Activated T-cell treated with anti-CD3 and anti-CD28 coated beads, Interleukin-2, amount 50 U/mL, for 4 hours (primary cell): ENCODE data around the gene APRT. TPM values are rescaled to one million over a fixed set of nuclear protein-coding genes. Genes with fewer than 3 reads are reported as not detected.
"Not testable (repeated sequence)": the region's sequence is repeated elsewhere in the genome, so short reads cannot be mapped to it uniquely, and the experiment has no call there.

Source experiments
- ATAC-seq, 2 donors: fragments of 200-7000 bp; cut with Tn5 transposase; one replicate each; pipeline ENCODE4 v1.10.0; 2021
- DNase-seq: peaks from one replicate; pipeline ENCODE4 v3.0.0-alpha.2; 2020
- H3K27me3 Mint-ChIP-seq: one replicate; pipeline ENCODE4 v1.8.0; 2021; ENCODE audit warnings: low read depth, mixed read lengths
- H3K36me3 Mint-ChIP-seq: one replicate; pipeline ENCODE4 v1.8.0; 2022; ENCODE audit warnings: mixed read lengths; ENCODE audit not compliant: insufficient read depth
- H3K4me1 Mint-ChIP-seq: one replicate; pipeline ENCODE4 v1.8.0; 2021; ENCODE audit warnings: low read depth, mixed read lengths
- H3K4me3 Mint-ChIP-seq: one replicate; pipeline ENCODE4 v1.8.0; 2021; ENCODE audit warnings: mild to moderate bottlenecking, moderate library complexity, mixed read lengths
- H3K9me3 Mint-ChIP-seq: one replicate; pipeline ENCODE4 v1.8.0; 2021; ENCODE audit warnings: mixed read lengths
- total RNA-seq, 3 donors: library from RNA; stranded (reverse); gene quantifications; one replicate each; pipeline ENCODE4 v1.2.1, GENCODE V29; 2021

APRT gene
- total RNA-seq, 3 donors from 2014 or later = 534 to 566 (median 566) TPM

DNA sequence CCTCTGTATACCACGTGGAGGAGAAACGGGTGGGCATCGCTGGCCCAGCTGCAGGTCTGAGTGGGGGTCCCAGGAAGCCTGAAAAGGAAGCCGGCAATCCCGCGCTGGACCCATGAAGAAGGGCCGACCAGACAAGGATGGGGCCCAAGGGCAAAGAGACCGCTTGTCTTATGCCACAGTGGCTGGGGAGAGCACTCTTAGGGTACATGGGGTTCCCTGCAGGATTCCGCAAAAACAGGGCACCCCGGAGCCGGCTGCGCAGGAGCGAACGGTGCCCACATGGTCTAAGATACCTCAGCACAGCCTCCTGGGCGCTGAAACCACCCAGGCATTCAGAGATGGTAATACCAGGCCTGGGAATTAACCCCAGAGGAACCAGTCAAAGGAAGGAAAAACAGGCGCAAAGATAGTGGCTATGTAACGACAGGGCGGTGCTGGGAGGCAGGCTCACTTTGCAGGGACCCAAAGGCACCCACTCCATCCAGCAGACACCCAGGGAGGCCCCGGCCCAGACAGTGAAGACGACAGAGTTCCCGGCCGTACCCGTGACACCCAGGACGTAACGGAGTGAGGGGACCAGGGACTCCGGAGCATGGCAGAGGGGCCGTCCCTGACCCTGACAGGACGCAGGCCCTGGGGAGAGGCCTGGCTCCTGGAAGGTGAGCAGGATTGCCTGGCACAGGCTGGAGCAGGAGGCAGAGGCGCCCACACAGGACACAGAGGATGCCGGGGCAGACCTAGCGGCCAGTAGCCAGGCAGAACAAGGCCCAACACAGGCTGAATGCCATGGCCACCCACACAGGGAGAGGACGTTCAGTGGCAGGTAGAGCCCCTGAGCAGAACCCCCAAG is 37.0 kb downstream of the APRT start:
- no peaks in the 10 kb centered on the region for H3K27me3 Mint-ChIP-seq
- no peaks in the 10 kb centered on the region for H3K36me3 Mint-ChIP-seq
- ATAC-seq (no peak), DNase-seq (no peak)
- no peak overlapping the region for H3K4me3 Mint-ChIP-seq
- no peaks in the 10 kb centered on the region for H3K9me3 Mint-ChIP-seq
- H3K4me1 Mint-ChIP-seq = peaks cover 23% of the 10 kb centered on the region

DNA sequence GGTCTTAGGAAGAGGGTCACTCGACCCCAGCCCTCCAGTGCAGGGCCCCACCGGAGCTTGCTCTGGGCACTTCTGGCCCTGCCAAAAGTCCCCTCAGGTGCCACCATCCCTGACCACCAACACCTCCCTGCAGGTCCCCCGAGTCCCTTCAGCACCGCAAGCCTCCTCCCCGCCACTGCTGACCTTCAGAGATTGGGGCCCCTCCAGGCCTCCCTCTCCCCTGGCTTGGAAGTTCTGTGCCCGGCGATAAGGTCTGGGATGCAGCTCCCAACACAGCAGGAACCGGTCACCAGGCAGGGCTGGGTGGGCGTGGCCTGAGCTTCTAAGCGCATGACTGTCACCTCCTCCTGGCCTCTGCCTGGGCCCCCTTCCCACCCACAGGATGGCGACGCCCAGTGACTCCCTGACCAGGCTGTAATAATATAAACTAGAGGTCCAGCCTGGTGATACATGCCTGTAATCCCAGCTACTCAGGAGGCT is 37.9 kb downstream of the APRT start:
- H3K36me3 Mint-ChIP-seq = no peaks in the 10 kb centered on the region
- ATAC-seq (no peak), DNase-seq (no peak)
- H3K27me3 Mint-ChIP-seq = no peaks in the 10 kb centered on the region
- no peaks in the 10 kb centered on the region for H3K9me3 Mint-ChIP-seq
- no peak overlapping the region for H3K4me3 Mint-ChIP-seq
- peaks cover 25% of the 10 kb centered on the region for H3K4me1 Mint-ChIP-seq

DNA sequence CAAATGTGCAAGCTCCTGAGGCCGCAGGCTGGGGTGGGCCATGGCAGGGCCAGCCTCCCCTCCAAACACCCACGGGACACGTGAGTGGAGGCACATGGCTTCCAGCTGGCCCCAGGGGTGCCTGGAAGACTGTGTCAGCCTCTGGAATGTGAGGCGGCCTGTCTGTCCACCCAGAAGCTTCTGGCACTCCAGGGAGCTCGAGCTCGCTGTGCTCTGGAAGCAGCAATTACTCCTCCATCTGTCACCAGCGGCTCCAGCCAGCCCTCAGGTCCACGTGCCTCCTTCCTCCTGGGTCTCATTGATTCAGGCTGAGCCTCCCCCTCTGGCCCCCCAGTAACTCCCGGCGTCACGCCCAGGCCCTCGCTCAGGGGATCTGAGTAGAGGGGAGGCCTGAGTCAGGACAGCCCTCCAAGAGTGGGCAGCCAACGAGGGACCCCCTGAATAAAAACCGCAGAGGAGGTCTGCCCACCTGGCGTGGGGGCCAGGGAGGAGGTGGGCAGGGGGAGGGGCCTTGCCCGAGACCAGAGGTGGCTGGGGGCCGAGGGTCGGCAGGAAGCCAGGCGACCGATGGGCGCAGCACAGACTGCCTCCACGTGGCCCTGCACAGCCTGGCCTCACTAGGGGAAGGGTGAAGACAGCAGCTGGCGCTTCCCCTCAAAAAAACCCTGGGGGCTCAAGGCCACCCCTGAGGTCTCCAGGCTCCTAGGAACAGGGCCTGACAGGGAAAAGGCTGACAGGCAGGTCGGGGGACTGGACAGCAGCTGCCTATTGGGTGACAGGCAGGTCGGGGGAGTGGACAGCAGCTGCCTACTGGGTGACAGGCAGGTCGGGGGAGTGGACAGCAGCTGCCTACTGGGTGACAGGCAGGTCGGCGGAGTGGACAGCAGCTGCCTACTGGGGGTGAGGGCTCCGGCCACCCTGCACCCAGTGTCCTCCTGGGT is 38.6 kb downstream of the APRT start:
- Mint-ChIP-seq H3K36me3 (no peaks in the 10 kb centered on the region), H3K9me3 (no peaks in the 10 kb centered on the region), H3K4me3 (no peak overlapping the region), H3K4me1 (peaks cover 23% of the 10 kb centered on the region), H3K27me3 (no peaks in the 10 kb centered on the region)
- no peak for DNase-seq
- ATAC-seq = no peak

DNA sequence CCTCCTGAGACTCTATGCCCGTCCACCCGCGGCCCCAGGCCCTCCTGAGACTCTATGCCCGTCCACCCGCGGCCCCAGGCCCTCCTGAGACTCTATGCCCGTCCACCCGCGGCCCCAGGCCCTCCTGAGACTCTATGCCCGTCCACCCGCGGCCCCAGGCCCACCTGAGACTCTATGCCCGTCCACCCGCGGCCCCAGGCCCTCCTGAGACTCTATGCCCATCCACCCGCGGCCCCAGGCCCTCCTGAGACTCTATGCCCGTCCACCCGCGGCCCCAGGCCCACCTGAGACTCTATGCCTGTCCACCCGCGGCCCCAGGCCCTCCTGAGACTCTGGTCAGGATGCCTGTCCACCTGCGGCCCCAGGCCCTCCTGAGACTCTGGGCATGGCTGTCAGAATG is 39.9 kb downstream of the APRT start:
- H3K9me3 Mint-ChIP-seq, DNase-seq, H3K4me3 Mint-ChIP-seq, H3K36me3 Mint-ChIP-seq, H3K27me3 Mint-ChIP-seq, ATAC-seq: not testable (repeated sequence)
- H3K4me1 Mint-ChIP-seq = peaks cover 28% of the 10 kb centered on the region

DNA sequence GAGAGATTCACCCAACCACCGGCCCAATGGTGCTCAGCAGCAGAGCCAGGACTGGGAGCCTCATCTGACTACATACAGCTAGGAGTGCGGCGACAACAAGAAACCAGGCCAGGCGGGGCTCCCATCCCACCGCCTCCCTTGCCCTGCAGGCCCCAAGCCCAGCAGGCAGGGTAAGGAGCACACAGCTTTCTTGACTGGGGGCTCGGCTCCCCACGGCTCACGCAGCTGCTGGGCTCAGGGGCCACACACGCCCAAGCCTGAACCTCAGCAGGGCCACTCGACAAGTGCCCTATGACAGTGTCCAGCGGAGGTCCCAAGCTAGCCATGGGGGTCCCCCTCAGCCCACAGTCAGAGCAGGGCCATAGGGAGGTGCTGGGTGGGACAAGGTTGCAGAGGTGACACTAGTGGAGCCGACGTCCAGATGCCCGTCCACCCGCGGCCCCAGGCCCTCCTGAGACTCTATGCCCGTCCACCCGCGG is 40.4 kb downstream of the APRT start:
- Mint-ChIP-seq H3K27me3 (no peaks in the 10 kb centered on the region), H3K4me3 (no peak overlapping the region), H3K4me1 (peaks cover 29% of the 10 kb centered on the region), H3K9me3 (no peaks in the 10 kb centered on the region), H3K36me3 (no peaks in the 10 kb centered on the region)
- ATAC-seq (no peak), DNase-seq (no peak)

DNA sequence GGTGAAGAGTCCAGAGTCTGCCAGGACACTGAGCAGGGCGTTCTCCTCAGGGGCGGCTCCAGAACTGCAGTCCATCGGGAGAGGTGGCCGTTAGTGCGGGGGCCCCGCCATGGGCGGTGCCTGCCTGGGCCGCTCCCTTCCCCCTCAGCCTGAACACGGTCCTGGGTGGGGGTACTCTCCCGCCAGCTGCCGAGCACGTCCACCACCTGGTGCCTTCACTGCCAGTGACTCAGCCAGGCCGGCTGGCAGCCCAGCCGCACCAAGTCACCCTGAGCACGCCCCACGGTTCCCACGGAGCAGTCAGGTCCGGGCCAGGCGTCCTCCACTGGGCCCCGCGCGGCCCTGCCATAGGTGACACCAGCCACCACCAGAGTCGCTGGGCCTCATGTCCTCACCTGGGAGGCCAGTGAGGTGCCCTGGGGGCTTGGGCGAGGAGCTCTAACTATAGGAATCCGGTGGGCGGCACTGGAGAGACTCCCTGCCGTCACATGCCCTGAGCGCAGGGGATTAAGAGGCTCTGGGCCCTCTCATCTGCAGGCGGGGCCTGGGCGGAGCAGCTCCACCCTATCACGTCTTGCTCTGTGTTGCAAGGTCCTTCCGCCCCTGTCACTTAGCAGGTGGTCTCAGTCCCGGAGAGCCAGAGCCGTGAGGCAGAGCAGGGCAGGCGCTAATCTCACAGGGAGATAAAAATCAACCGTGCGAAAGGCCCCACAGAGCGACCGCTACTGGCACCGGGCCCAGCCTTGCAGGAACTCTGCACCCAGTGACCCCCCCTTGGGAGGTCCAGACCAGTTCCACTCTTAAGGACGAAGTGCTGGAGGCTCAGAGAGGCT is 41.1 kb downstream of the APRT start:
- ATAC-seq = peak; percentile 63 to 75
- H3K27me3 Mint-ChIP-seq = no peaks in the 10 kb centered on the region
- no peak overlapping the region for H3K4me3 Mint-ChIP-seq
- H3K36me3 Mint-ChIP-seq = no peaks in the 10 kb centered on the region
- DNase-seq = no peak
- peaks cover 34% of the 10 kb centered on the region for H3K4me1 Mint-ChIP-seq
- H3K9me3 Mint-ChIP-seq = no peaks in the 10 kb centered on the region

DNA sequence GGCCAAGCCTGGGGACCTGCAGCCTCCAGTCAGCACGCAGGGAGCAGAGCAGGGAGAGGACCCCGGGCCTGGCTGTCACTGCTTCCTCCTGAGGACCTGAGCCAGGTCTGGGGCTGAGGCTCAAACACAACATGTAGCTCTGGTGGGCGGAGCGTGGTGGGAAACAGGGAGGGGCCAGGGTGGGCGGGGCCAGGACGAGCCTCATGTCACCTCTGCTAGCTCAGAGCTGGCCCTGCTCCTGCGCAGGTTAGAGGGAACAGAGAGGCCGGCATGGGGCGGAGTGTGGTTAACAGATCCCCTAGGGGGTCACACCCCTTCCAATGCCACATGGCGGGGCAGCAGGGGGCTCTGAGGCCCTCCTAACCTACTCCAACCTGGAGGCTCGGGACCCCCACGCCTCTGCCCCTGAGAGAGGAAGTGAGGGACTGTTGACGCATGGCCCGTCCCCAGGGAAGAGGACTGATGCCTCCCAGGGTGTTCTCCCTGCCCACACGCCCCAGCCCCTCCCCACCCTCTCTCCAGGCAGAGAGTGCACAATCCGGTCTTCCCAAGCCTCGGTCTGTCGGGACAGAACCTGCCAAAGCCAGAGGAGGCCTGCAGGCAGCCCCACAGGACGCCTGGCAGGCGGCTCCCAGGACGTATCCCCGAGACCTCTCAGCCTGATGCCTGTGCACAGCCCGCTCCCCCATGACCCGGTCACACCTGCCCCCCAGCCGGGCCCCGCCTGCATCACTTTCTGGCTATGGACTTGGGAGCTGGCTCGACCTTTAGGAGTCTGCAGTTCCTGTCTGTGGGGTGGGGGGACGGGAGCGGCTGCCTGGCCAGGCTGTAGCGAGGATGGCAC is 41.9 kb downstream of the APRT start:
- peak; percentile 48 to 51 for ATAC-seq
- Mint-ChIP-seq H3K4me1 (peaks cover 35% of the 10 kb centered on the region), H3K4me3 (no peak overlapping the region), H3K36me3 (no peaks in the 10 kb centered on the region), H3K27me3 (no peaks in the 10 kb centered on the region), H3K9me3 (no peaks in the 10 kb centered on the region)
- no peak for DNase-seq

DNA sequence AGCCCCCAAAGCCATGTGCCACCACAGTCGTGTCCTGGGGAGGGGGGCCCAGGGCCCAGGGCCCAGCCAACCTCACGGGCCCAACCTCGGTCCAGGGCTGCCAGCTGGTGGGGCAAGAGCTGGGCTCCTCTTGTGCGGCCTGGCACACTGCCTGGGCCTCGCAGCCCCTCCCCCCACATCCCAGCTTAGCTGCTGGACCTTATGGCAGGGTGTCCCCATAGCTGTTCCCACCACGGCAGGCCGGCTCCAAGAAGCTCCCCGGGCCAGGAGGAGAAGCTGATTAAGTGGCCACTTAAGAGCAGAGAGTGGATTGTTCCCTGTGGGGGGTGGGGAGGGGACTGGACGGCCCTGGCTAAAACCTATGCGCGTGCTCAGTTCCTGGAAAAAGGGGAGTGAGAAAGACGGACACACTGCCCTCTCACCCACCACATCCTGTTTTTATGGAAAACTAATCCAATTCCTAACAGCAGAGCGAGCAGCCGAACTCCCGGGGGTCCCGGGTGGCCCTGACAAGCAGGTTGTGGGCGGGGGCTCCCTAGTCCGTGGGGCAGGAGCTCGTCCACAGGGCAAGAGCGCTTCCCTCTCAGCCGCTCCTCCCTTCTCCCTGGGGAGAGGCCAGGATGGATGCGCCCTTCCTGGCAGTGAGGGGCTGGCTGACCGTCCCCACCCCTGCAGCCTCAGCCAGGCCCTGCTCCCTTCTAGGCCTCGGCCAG is 43.5 kb downstream of the APRT start:
- ATAC-seq = no peak
- H3K4me3 Mint-ChIP-seq = no peak overlapping the region

DNA sequence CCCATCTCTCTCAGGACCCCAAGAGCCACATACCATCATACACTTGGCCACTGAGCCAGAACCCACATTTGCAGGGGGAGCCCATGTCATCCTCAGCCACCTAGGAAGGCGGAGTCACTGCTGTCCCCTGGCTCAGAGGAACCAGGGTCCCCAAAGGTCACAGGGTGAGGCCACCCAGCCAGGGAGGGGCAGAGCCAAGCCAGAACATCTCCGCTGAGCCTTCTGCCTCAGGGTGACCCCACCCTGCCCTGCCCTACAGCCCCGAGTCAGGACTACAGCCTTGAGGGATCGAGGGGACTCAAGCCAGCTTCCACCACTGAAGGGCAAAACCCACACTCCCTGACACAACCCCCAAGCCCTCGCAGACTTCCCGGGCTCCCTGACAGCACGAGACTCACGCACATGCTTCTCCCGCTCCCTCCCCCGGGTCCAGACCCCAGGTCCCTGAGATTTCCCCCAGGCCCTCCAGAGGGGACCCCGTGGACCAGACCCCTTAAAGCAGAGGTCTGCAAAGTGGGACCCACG is 44.1 kb downstream of the APRT start:
- DNase-seq = no peak
- Mint-ChIP-seq H3K36me3 (no peaks in the 10 kb centered on the region), H3K4me3 (no peak overlapping the region), H3K27me3 (no peaks in the 10 kb centered on the region), H3K4me1 (peaks cover 36% of the 10 kb centered on the region), H3K9me3 (no peaks in the 10 kb centered on the region)
- ATAC-seq = no peak

More for the DNA sequence above, 43.5 kb downstream of the APRT start:
- no peaks in the 10 kb centered on the region for H3K36me3 Mint-ChIP-seq
- H3K27me3 Mint-ChIP-seq = no peaks in the 10 kb centered on the region
- no peaks in the 10 kb centered on the region for H3K9me3 Mint-ChIP-seq
- H3K4me1 Mint-ChIP-seq = peaks cover 38% of the 10 kb centered on the region
- no peak for DNase-seq

DNA sequence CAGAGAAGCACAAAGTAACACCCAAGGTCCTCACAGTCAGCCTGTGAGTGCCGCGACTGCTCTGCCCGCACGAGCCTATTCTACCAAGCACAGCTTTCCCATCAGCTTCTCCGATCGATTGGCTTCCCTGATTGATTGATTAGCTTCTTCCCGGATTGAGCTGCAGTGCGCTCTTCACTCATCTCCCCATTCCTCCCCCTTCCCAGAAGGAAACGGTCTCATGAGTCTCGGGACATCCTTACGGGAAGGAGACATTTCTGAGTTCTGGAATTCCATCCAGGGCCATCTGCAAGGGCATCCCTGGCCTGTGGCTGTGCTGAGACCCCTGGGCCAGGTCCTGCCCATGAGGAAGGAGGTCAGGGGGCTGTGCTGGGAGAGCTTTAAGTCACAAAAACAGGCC is 44.8 kb downstream of the APRT start:
- Mint-ChIP-seq H3K27me3 (no peaks in the 10 kb centered on the region), H3K36me3 (no peaks in the 10 kb centered on the region), H3K4me1 (peaks cover 36% of the 10 kb centered on the region), H3K4me3 (no peak overlapping the region), H3K9me3 (no peaks in the 10 kb centered on the region)
- ATAC-seq (no peak), DNase-seq (no peak)

DNA sequence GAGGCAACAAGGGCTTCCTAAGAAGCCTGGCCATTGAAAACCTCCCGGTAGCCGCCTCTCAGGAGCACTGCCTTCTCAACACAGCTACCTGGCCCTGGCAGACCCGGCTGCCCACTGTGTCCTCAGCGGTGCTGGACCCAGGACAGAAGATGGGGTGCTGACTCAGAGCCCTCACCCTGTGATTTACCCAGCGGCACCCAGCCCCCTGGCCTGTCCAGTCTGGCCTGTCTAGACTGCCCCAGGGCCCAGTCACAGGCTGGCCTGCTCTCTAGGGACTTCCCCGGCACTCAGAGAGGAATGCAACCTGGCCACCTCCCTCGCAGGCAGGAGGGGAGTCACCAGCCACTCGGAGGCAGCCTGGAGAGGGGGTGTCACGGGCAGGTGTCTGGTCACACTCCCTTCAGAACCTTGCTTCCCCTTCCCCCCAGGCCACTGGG is 46.8 kb downstream of the APRT start:
- no peaks in the 10 kb centered on the region for H3K27me3 Mint-ChIP-seq
- H3K9me3 Mint-ChIP-seq = no peaks in the 10 kb centered on the region
- H3K36me3 Mint-ChIP-seq = no peaks in the 10 kb centered on the region
- DNase-seq = no peak
- peaks cover 35% of the 10 kb centered on the region for H3K4me1 Mint-ChIP-seq
- H3K4me3 Mint-ChIP-seq = no peak overlapping the region
- no peak for ATAC-seq

DNA sequence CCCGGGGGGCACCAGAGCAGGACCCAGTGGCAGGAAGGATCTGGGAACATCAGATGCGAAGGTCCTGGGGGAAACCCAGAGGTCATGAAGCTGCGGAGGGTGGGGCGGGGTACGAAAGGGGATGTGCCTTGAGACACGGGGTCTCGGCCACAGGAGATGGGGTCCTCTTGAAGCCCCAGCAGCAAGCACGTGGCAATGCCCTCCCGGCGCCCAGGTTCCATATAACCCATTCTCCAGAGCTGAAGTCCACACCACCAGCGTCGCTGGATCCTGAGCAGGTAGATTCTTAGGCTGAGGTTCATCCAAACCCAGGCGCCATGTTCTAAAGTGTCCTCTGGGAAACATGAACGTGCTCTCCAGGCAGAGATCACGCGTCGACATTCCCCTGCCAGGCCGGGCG is 47.6 kb downstream of the APRT start:
- DNase-seq = no peak
- no peaks in the 10 kb centered on the region for H3K9me3 Mint-ChIP-seq
- H3K27me3 Mint-ChIP-seq = no peaks in the 10 kb centered on the region
- no peak for ATAC-seq
- H3K4me1 Mint-ChIP-seq = peaks cover 35% of the 10 kb centered on the region
- H3K4me3 Mint-ChIP-seq = no peak overlapping the region
- no peaks in the 10 kb centered on the region for H3K36me3 Mint-ChIP-seq
